ENCODE results near the gene ACSS1. TPM values are rescaled to one million over a fixed set of nuclear protein-coding genes. Genes with fewer than 3 reads are reported as not detected.

ACSS1 gene
- total RNA-seq, 1 donor from 2014 or later: 1.8 TPM

DNA sequence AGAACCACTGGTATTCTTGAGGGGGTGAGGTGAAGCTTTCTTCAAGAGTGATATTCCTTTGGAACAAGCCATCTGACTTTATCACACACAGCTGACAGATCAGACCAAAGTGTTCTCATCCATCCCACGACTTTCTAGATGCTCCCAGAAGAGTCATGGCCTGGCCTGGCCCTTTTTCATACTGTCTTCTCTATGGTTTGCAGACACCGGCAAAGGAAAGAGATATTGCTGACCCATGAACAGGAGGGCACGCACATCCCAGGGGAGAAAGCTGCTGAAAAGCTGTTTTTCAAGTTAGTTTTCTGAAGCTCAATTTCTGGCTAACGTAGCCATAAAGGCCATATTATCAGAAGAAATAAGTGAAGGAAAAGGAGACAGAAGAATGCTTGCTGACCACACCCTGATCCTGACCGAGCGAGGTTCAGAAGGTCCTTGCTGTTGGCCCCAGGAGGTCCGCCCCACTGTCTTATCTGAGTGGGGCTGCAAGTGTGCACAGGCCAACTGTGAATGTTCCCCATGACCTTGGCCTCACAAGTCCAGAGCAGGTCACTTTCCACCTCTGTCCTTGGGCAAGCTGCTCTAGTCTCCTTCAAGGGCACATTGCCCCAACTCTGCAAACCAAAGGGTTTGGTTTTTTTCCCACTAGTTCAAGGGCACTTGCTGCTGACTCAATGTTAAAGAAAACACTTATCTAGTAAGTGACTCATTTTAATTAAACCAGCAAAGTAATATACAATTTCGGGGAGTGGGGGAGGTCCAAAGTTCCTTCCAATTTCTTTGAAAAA is 2.0 kb downstream of the ACSS1 start:
- DNase-seq (ENCODE audit: low read depth) (no peak), FAIRE-seq (no peak)
- H3K4me3 ChIP-seq (ENCODE audit: low read depth, low read length): no peak overlapping the region
- H3K36me3 ChIP-seq (ENCODE audit: control insufficient read depth, insufficient read depth, low read length): no peaks in the 10 kb centered on the region
- TF ChIP-seq, protein P1, sequence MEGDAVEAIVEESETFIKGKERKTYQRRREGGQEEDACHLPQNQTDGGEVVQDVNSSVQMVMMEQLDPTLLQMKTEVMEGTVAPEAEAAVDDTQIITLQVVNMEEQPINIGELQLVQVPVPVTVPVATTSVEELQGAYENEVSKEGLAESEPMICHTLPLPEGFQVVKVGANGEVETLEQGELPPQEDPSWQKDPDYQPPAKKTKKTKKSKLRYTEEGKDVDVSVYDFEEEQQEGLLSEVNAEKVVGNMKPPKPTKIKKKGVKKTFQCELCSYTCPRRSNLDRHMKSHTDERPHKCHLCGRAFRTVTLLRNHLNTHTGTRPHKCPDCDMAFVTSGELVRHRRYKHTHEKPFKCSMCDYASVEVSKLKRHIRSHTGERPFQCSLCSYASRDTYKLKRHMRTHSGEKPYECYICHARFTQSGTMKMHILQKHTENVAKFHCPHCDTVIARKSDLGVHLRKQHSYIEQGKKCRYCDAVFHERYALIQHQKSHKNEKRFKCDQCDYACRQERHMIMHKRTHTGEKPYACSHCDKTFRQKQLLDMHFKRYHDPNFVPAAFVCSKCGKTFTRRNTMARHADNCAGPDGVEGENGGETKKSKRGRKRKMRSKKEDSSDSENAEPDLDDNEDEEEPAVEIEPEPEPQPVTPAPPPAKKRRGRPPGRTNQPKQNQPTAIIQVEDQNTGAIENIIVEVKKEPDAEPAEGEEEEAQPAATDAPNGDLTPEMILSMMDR (IDR thresholded peaks at IDR 0.05; ENCODE audit: insufficient read depth, low read length, severe bottlenecking): no peak
- peaks cover 2% of the 10 kb centered on the region for H3K27me3 ChIP-seq (ENCODE audit: control insufficient read depth, insufficient read depth, low read length)

DNA sequence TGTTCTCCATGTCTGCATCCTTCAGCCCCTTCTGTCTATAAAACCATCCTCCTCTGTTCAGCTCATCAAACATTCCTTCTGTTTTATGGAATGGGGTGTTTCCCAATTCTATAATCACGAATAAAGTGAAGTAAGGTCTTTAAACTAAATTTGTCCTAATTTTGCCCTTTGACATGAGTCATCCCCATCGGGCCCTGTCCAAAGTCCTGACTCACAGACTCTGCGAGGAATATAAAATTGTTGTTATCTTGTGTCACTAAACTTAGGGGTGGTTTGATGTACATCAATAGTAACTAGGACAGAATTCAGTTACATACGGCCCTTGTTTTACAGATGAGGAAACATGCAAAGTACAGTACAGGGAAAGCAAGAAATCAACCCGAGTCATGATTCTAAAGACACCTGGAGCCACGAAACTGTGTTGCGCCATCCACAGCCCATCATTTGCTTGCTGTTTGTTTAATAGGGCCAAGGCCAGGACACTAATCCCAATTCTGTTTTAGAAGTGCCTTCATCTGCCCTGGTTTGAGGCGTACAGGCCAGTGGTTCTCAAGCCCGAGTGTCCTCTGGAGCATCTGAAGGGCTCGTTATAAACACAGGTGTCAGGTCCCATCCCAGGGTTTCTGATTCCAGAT is 2.8 kb downstream of the ACSS1 start:
- no peak for FAIRE-seq
- TF ChIP-seq, protein P1 (IDR thresholded peaks at IDR 0.05; ENCODE audit: insufficient read depth, low read length, severe bottlenecking): no peak

DNA sequence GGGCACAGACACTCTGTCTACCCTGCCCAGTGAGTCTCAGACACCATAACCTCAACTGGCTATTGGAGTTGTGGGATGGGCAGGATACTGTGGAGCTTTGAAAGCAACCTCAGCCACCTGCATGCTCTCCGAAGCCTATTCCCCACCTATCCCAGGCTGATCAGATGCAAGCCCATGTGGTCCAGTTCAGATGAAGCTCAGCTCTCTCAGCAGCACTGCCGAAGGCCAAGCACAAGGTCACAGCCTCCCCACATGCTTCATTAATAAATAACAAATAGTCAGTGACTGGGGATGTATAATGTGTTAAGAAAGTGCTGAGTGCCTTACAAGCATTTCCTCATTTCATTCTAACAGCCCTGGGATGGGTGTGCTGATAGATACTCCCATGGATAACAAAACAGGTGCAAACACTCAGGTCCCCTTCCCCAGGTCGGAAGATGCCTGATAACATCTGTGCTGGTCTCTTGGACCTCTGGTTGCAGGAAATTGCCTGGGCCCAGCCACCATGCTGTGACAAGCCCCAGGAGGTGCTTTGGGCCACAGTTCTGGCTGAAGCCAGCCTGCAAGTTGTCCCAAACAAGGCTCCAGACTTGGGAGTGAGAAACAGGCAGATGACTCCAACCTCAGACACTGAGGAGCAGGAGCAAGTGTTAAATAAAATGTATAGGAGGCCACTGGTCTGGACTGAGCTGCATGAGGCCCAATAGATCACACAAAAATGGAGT is 3.7 kb downstream of the ACSS1 start:
- no peak overlapping the region for H3K4me3 ChIP-seq (ENCODE audit: low read depth, low read length)
- no peak for FAIRE-seq
- DNase-seq (ENCODE audit: low read depth): no peak
- H3K27me3 ChIP-seq (ENCODE audit: control insufficient read depth, insufficient read depth, low read length): peaks cover 1% of the 10 kb centered on the region
- TF ChIP-seq, protein P1 (IDR thresholded peaks at IDR 0.05; ENCODE audit: insufficient read depth, low read length, severe bottlenecking): no peak
- H3K36me3 ChIP-seq (ENCODE audit: control insufficient read depth, insufficient read depth, low read length): no peaks in the 10 kb centered on the region

More for the DNA sequence above, 2.8 kb downstream of the ACSS1 start:
- peaks cover 1% of the 10 kb centered on the region for H3K27me3 ChIP-seq (ENCODE audit: control insufficient read depth, insufficient read depth, low read length)
- no peak overlapping the region for H3K4me3 ChIP-seq (ENCODE audit: low read depth, low read length)
- DNase-seq (ENCODE audit: low read depth): no peak
- H3K36me3 ChIP-seq (ENCODE audit: control insufficient read depth, insufficient read depth, low read length): no peaks in the 10 kb centered on the region

DNA sequence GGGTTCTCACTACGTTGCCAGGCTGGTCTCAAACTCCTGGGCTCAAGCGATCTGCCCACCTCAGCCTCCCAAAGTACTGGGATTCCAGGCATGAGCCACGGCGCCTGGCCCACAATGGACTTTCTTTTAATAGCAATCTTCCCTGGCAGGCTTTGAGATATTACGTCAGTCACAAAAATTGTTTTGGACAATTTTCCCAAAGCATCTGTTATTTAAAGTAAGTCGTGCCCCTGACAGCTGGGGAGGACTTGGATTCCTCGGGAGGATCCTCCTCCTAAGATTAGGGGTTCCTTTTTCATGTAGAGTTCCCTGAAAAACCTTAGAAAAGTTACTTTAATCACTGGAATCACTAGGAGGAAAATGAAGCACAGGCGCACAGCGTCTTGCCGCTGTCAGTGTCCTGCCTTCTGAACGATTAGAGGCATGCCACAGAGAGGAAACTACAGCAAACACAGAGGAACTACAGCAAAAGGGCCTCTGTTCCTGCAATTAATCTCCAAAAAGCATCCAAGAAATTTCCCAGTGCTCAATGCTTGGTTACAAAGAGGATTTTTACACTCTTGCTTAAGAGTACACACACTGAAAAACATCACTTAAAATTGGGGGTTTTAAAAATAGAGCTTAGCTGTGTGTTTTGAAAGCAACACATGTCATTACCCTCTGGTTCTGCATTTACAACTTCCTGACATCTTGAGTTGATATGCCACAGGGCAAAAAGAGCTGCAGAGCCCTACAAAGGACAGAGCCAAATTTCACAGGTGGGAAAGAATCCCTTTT is 4.5 kb downstream of the ACSS1 start:
- FAIRE-seq (no peak), DNase-seq (ENCODE audit: low read depth) (no peak)
- Histone ChIP-seq H3K27me3 (ENCODE audit: control insufficient read depth, insufficient read depth, low read length) (peaks cover 1% of the 10 kb centered on the region), H3K36me3 (ENCODE audit: control insufficient read depth, insufficient read depth, low read length) (no peaks in the 10 kb centered on the region), H3K4me3 (ENCODE audit: low read depth, low read length) (no peak overlapping the region)
- TF ChIP-seq, protein P1 (IDR thresholded peaks at IDR 0.05; ENCODE audit: insufficient read depth, low read length, severe bottlenecking): no peak

DNA sequence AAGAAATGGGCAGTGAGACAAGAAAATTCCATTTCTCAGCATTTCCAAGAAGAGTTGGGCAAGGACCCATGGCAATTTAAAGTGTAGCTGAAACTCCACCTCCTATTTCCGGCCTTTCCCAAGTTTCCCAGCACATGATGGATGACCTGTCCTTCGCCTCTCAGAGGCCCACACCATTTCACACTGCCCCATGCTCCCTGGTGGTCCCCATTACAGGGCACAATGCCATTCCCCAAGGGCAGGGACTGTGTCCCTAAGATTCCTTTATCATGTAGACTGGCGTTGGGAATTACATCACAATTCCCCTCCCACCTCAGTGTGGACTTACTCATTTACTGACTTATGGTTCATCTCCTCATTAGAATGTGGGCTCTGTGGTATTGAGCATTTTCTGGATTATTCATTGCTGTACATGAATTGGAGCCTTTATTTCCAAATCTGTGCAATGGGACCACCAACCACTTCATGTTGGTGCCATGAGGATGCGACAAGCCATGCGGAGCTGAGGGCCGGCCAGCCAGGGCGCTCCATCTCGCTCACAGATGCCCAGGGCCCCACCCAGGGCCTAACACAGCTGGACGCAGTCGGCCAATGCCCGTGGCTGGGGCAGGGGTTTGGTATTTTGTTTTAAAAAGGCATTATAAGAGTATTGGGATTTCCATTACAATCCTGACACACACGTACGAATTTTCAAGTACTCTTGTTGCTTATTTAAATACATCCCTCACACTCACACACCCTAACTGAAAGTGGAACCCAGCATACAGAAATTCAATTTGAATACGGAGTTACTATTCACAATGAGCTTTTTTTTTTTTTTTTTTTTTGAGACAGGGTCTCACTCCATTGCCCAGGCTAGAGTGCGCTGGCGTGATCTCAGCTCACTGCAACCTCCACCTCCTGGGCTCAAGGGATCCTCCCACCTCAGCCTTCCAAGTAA is 5.4 kb downstream of the ACSS1 start:
- DNase-seq (ENCODE audit: low read depth): no peak
- Histone ChIP-seq H3K36me3 (ENCODE audit: control insufficient read depth, insufficient read depth, low read length) (no peaks in the 10 kb centered on the region), H3K27me3 (ENCODE audit: control insufficient read depth, insufficient read depth, low read length) (peaks cover 1% of the 10 kb centered on the region), H3K4me3 (ENCODE audit: low read depth, low read length) (no peak overlapping the region)
- TF ChIP-seq, protein P1 (IDR thresholded peaks at IDR 0.05; ENCODE audit: insufficient read depth, low read length, severe bottlenecking): no peak
- FAIRE-seq: no peak

All from bronchial epithelial cell (primary cell).